ENCODE results near the gene IQGAP2. TPM values are rescaled to one million over a fixed set of nuclear protein-coding genes. Genes with fewer than 3 reads are reported as not detected.
"Not testable (repeated sequence)": the region's sequence is repeated elsewhere in the genome, so short reads cannot be mapped to it uniquely, and the experiment has no call there.

The IQGAP2 gene
- total and polyA plus RNA-seq, 2 donors (not counting 1 experiment from before 2014, with no cell fraction given) = 8.1 to 15.0 TPM

DNA sequence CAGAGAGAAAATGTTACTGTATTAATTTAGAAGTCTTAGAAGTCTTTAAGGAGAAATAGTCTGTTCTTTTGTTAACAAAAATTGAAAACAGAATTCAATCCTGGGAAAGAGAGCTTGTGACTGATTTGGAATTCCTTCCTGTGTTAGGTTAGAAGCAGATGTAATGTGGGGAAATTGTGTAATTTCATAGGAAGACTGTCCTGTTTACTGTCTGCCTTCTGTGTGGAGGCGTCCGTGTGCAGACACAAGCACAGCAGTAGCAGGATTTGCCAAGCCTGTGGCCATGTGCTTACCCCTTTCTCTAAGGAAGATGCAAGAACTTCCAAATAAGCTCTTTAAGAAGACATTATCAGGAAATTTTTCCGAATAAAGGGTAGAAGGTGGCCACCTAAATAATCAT is 276.1 kb downstream of the IQGAP2 start:
- TF ChIP-seq CTCF (IDR thresholded peaks at IDR 0.05) (no peak), EZH2 (IDR thresholded peaks at IDR 0.05; ENCODE audit: borderline replicate concordance, insufficient read depth, low read depth, low read length, poor library complexity, severe bottlenecking) (no peak)
- H3K27ac ChIP-seq (ENCODE audit: low read length in 2 of 2) = no peak overlapping the region
- no peak overlapping the region for H2AFZ ChIP-seq (ENCODE audit: insufficient read depth, low read depth, low read length, poor library complexity, severe bottlenecking)
- ChIA-PET POLR2A (no interaction called here), CTCF (no interaction called here)
- DNase-seq (no peak), ATAC-seq (ENCODE audit: low read depth) (no peak)
- intact Hi-C loops (cut with micrococcal nuclease) = no loop called here
- Mint-ChIP-seq H3K27me3 (peaks cover 2% of the 10 kb centered on the region), H3K9me3 (ENCODE audit: insufficient read depth) (no peaks in the 10 kb centered on the region), H3K27ac (no peak overlapping the region), H3K4me1 (peaks cover 3% of the 10 kb centered on the region), H3K4me3 (no peak overlapping the region)
- no peaks in the 10 kb centered on the region for H3K79me2 ChIP-seq (ENCODE audit: control insufficient read depth, insufficient read depth, low read length)
- 100% methylated on average over 2 of the region's 3 CpGs for WGBS (ENCODE audit: insufficient coverage)
- H4K20me1 ChIP-seq (ENCODE audit: control insufficient read depth, insufficient read depth, low read length, poor library complexity, severe bottlenecking) = no peaks in the 10 kb centered on the region
- H3K4me2 ChIP-seq (replicated peaks; ENCODE audit: low read depth, low read length, poor library complexity, severe bottlenecking) = no peak overlapping the region
- H3K9ac ChIP-seq (ENCODE audit: low read length) = no peak overlapping the region
- H3K27me3 ChIP-seq (replicated peaks in 1 of 4; ENCODE audit: control extremely low read depth in 1 of 4, control insufficient read depth in 3 of 4, insufficient read depth in 4 of 4, low read length in 3 of 4) = no peaks in the 10 kb centered on the region
- H3K36me3 ChIP-seq (replicated peaks in 1 of 2; ENCODE audit: control extremely low read depth in 1 of 2, control insufficient read depth in 1 of 2, extremely low read depth in 1 of 2, insufficient read depth in 2 of 2, low read length in 1 of 2) = peaks cover 5 to 6% of the 10 kb centered on the region in 2 experiments
- H3K9me3 ChIP-seq (ENCODE audit: control extremely low read depth in 1 of 3, control insufficient read depth in 2 of 3, insufficient read depth in 1 of 3, low read length in 2 of 3) = no peaks in the 10 kb centered on the region
- no peak overlapping the region for H3K4me3 ChIP-seq (ENCODE audit: control extremely low read depth in 1 of 5, extremely low read depth in 1 of 5, insufficient read depth in 1 of 5, low read depth in 2 of 5, low read length in 4 of 5)
- no peaks in the 10 kb centered on the region for H3K4me1 ChIP-seq (ENCODE audit: control insufficient read depth in 2 of 2, insufficient read depth in 2 of 2, low read length in 2 of 2)

GRCh38 chr5:76680826-76681225 is 277.7 kb downstream of the IQGAP2 start:
- ATAC-seq (ENCODE audit: low read depth); intact Hi-C loops (cut with micrococcal nuclease); H3K27me3 ChIP-seq (replicated peaks in 1 of 4; ENCODE audit: control extremely low read depth in 1 of 4, control insufficient read depth in 3 of 4, insufficient read depth in 4 of 4, low read length in 3 of 4); CTCF ChIA-PET; H3K4me3 Mint-ChIP-seq; H3K9me3 ChIP-seq (ENCODE audit: control extremely low read depth in 1 of 3, control insufficient read depth in 2 of 3, insufficient read depth in 1 of 3, low read length in 2 of 3); H2AFZ ChIP-seq (ENCODE audit: insufficient read depth, low read depth, low read length, poor library complexity, severe bottlenecking); DNase-seq; H3K27ac Mint-ChIP-seq; H3K27ac ChIP-seq (ENCODE audit: low read length in 2 of 2); H3K9ac ChIP-seq (ENCODE audit: low read length); H3K9me3 Mint-ChIP-seq (ENCODE audit: insufficient read depth); H3K4me1 ChIP-seq (ENCODE audit: control insufficient read depth in 2 of 2, insufficient read depth in 2 of 2, low read length in 2 of 2); POLR2A ChIA-PET; H3K4me2 ChIP-seq (replicated peaks; ENCODE audit: low read depth, low read length, poor library complexity, severe bottlenecking); H3K27me3 Mint-ChIP-seq; H3K79me2 ChIP-seq (ENCODE audit: control insufficient read depth, insufficient read depth, low read length); H3K36me3 ChIP-seq (replicated peaks in 1 of 2; ENCODE audit: control extremely low read depth in 1 of 2, control insufficient read depth in 1 of 2, extremely low read depth in 1 of 2, insufficient read depth in 2 of 2, low read length in 1 of 2); H3K4me3 ChIP-seq (ENCODE audit: control extremely low read depth in 1 of 5, extremely low read depth in 1 of 5, insufficient read depth in 1 of 5, low read depth in 2 of 5, low read length in 4 of 5); H4K20me1 ChIP-seq (ENCODE audit: control insufficient read depth, insufficient read depth, low read length, poor library complexity, severe bottlenecking): not testable (repeated sequence)
- 100% methylated on average over 1 of the region's 4 CpGs for WGBS (ENCODE audit: insufficient coverage)
- H3K4me1 Mint-ChIP-seq = peaks cover 12% of the 10 kb centered on the region
